OCI-LY1 (cell line): ENCODE data around the gene MKKS.

Experiments used
- H2AFZ ChIP-seq: fragments of 200-600 bp; sonication (generic), shearing (Covaris generic); 2 replicates; pipeline ENCODE4 v1.6.0; 2014; ENCODE audit warnings: antibody characterized with exemption, mild to moderate bottlenecking, low read length
- H3F3A ChIP-seq: fragments of 200-600 bp; sonication (generic), shearing (Covaris generic); 2 replicates; pipeline ENCODE4 v1.6.0; 2014; ENCODE audit warnings: mild to moderate bottlenecking, antibody characterized with exemption, low read length, moderate library complexity; ENCODE audit not compliant: insufficient read depth
- H3K27ac ChIP-seq: fragments of 200-600 bp; sonication (generic); 2 replicates; pipeline ENCODE4 v1.5.1; 2014; ENCODE audit warnings: low read length, mixed run types, mild to moderate bottlenecking, low read depth; ENCODE audit not compliant: poor library complexity, severe bottlenecking
- H3K27me3 ChIP-seq: fragments of 200-600 bp; sonication (generic); 2 replicates; pipeline ENCODE4 v1.6.0; 2014; ENCODE audit warnings: antibody characterized with exemption, mild to moderate bottlenecking, low read length, moderate library complexity; ENCODE audit not compliant: insufficient read depth
- H3K36me3 ChIP-seq: fragments of 200-600 bp; sonication (generic); 2 replicates; pipeline ENCODE4 v1.6.1; 2014; ENCODE audit warnings: mild to moderate bottlenecking, antibody characterized with exemption, low read length, moderate library complexity, mixed read lengths; ENCODE audit not compliant: insufficient read depth
- H3K4me1 ChIP-seq: fragments of 200-600 bp; sonication (generic); 2 replicates; pipeline ENCODE4 v1.5.1; 2014; ENCODE audit warnings: mild to moderate bottlenecking, low read length, moderate library complexity; ENCODE audit not compliant: insufficient read depth, severe bottlenecking
- H3K4me2 ChIP-seq: fragments of 200-600 bp; sonication (generic), shearing (Covaris generic); 2 replicates; pipeline ENCODE4 v1.6.1; 2014; ENCODE audit warnings: low read length
- H3K4me3 ChIP-seq: fragments of 200-600 bp; sonication (generic); 2 replicates; pipeline ENCODE4 v1.5.1; 2014; ENCODE audit warnings: low read length, low read depth, mild to moderate bottlenecking, mixed read lengths; ENCODE audit not compliant: poor library complexity, severe bottlenecking
- H3K79me2 ChIP-seq: fragments of 200-600 bp; shearing (Covaris generic); 2 replicates; pipeline ENCODE4 v1.6.1; 2016; ENCODE audit warnings: mixed run types, low read length, mixed read lengths; ENCODE audit not compliant: insufficient read depth
- H3K9ac ChIP-seq: fragments of 200-600 bp; sonication (generic), shearing (Covaris generic); 2 replicates; pipeline ENCODE4 v1.6.1; 2014; ENCODE audit warnings: mild to moderate bottlenecking, low read length, mixed read lengths
- H3K9me2 ChIP-seq: fragments of 200-600 bp; sonication (generic), shearing (Covaris generic); 2 replicates; pipeline ENCODE4 v1.6.1; 2014; ENCODE audit warnings: low read depth, mild to moderate bottlenecking, low read length, mixed read lengths
- H3K9me3 ChIP-seq: fragments of 200-600 bp; shearing (Covaris generic); 2 replicates; pipeline ENCODE4 v1.6.1; 2014; ENCODE audit warnings: low read length, mixed read lengths
- H4K20me1 ChIP-seq: fragments of 200-600 bp; sonication (generic), shearing (Covaris generic); 2 replicates; pipeline ENCODE4 v1.6.0; 2016; ENCODE audit warnings: mild to moderate bottlenecking, low read length; ENCODE audit not compliant: insufficient read depth
- CTCF ChIP-seq: fragments of 200-600 bp; sonication (generic), shearing (Covaris generic); IDR thresholded peaks from 2 replicates; pipeline ENCODE4 v1.5.1; 2017; ENCODE audit warnings: mild to moderate bottlenecking, antibody characterized with exemption, low read length, moderate library complexity, mixed read lengths
- EZH2 ChIP-seq: fragments of 200-600 bp; sonication (generic), shearing (Covaris generic); IDR thresholded peaks from 2 replicates; pipeline ENCODE4 v1.8.0; 2017; ENCODE audit warnings: borderline replicate concordance, mixed run types, mild to moderate bottlenecking, antibody characterized with exemption, low read length, moderate library complexity, mixed read lengths

Gene MKKS

DNA sequence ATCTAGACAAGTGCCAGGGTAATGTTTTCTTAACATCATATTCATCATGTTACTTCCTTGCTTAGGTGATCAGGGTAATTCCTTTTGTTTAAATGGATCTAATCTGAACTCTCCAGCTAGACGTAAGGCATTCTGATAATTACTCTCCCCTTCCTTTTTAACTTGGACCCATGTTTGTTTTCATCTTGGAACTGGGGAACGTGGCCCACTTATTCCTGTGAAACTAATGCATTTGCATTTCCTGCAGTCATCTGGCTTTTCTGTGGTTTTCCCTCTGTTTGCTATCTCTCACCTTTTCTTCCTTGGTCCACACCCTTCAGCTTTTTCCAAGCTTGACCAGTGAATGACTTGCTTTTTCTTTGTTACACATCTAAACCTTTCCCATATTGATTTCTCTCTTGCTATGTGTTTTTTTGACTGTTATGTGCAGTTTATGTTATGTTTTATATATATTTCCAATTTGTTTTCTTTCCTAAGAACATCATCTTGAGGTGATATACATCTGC, 34.4 kb upstream of the MKKS start:
- H3K9me3 ChIP-seq = no peaks in the 10 kb centered on the region
- H3F3A ChIP-seq = no peaks in the 10 kb centered on the region
- H3K4me2 ChIP-seq = no peak overlapping the region
- no peaks in the 10 kb centered on the region for H3K4me1 ChIP-seq
- H3K4me3 ChIP-seq = no peak overlapping the region
- no peaks in the 10 kb centered on the region for H3K36me3 ChIP-seq
- H4K20me1 ChIP-seq = no peaks in the 10 kb centered on the region
- H3K27ac ChIP-seq = no peak overlapping the region
- no peaks in the 10 kb centered on the region for H3K79me2 ChIP-seq
- no peaks in the 10 kb centered on the region for H3K27me3 ChIP-seq
- TF ChIP-seq CTCF (no peak), EZH2 (no peak)
- no peak overlapping the region for H3K9ac ChIP-seq
- no peaks in the 10 kb centered on the region for H3K9me2 ChIP-seq
- H2AFZ ChIP-seq = no peak overlapping the region

- H3K4me2 ChIP-seq = no peak overlapping the region
- H3K27me3 ChIP-seq = no peaks in the 10 kb centered on the region
- no peaks in the 10 kb centered on the region for H3K79me2 ChIP-seq
Observed at GRCh38 chr20:10467681-10468339, 33.8 kb upstream of the MKKS start.

GRCh38 chr20:10466855-10467254, 32.8 kb upstream of the MKKS start:
- H3K9ac ChIP-seq = no peak overlapping the region

More at GRCh38 chr20:10467681-10468339, 33.8 kb upstream of the MKKS start:
- H3K36me3 ChIP-seq = no peaks in the 10 kb centered on the region
- H3K27ac ChIP-seq = no peak overlapping the region
- H3K9me2 ChIP-seq = no peaks in the 10 kb centered on the region
- H3K9ac ChIP-seq = no peak overlapping the region
- TF ChIP-seq EZH2 = no peak
- TF ChIP-seq CTCF = no peak
- no peak overlapping the region for H2AFZ ChIP-seq
- H3K4me3 ChIP-seq = no peak overlapping the region
- no peaks in the 10 kb centered on the region for H3F3A ChIP-seq
- no peaks in the 10 kb centered on the region for H4K20me1 ChIP-seq
- no peaks in the 10 kb centered on the region for H3K4me1 ChIP-seq
- H3K9me3 ChIP-seq = no peaks in the 10 kb centered on the region

More at GRCh38 chr20:10466855-10467254, 32.8 kb upstream of the MKKS start:
- Histone ChIP-seq H3K4me2 (no peak overlapping the region), H3K79me2 (no peaks in the 10 kb centered on the region), H4K20me1 (no peaks in the 10 kb centered on the region), H3K9me3 (no peaks in the 10 kb centered on the region), H3F3A (no peaks in the 10 kb centered on the region), H3K9me2 (no peaks in the 10 kb centered on the region), H3K36me3 (no peaks in the 10 kb centered on the region), H3K4me3 (no peak overlapping the region), H3K4me1 (no peaks in the 10 kb centered on the region), H3K27ac (no peak overlapping the region), H2AFZ (no peak overlapping the region), H3K27me3 (no peaks in the 10 kb centered on the region)
- no peak for TF ChIP-seq EZH2
- no peak for TF ChIP-seq CTCF
